GM19463 (cell line): Measurements from ENCODE around the gene BCAR1.
"Not testable (repeated sequence)": the region's sequence is repeated elsewhere in the genome, so short reads cannot be mapped to it uniquely, and the experiment has no call there.

ENCODE experiments used
- ATAC-seq: cut with Tn5 transposase; IDR thresholded peaks from one replicate; pipeline ENCODE4 v1.9.1; 2021; ENCODE audit warnings: mild to moderate bottlenecking, moderate library complexity; ENCODE audit not compliant: unreplicated experiment

Gene BCAR1, protein sequence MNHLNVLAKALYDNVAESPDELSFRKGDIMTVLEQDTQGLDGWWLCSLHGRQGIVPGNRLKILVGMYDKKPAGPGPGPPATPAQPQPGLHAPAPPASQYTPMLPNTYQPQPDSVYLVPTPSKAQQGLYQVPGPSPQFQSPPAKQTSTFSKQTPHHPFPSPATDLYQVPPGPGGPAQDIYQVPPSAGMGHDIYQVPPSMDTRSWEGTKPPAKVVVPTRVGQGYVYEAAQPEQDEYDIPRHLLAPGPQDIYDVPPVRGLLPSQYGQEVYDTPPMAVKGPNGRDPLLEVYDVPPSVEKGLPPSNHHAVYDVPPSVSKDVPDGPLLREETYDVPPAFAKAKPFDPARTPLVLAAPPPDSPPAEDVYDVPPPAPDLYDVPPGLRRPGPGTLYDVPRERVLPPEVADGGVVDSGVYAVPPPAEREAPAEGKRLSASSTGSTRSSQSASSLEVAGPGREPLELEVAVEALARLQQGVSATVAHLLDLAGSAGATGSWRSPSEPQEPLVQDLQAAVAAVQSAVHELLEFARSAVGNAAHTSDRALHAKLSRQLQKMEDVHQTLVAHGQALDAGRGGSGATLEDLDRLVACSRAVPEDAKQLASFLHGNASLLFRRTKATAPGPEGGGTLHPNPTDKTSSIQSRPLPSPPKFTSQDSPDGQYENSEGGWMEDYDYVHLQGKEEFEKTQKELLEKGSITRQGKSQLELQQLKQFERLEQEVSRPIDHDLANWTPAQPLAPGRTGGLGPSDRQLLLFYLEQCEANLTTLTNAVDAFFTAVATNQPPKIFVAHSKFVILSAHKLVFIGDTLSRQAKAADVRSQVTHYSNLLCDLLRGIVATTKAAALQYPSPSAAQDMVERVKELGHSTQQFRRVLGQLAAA

DNA sequence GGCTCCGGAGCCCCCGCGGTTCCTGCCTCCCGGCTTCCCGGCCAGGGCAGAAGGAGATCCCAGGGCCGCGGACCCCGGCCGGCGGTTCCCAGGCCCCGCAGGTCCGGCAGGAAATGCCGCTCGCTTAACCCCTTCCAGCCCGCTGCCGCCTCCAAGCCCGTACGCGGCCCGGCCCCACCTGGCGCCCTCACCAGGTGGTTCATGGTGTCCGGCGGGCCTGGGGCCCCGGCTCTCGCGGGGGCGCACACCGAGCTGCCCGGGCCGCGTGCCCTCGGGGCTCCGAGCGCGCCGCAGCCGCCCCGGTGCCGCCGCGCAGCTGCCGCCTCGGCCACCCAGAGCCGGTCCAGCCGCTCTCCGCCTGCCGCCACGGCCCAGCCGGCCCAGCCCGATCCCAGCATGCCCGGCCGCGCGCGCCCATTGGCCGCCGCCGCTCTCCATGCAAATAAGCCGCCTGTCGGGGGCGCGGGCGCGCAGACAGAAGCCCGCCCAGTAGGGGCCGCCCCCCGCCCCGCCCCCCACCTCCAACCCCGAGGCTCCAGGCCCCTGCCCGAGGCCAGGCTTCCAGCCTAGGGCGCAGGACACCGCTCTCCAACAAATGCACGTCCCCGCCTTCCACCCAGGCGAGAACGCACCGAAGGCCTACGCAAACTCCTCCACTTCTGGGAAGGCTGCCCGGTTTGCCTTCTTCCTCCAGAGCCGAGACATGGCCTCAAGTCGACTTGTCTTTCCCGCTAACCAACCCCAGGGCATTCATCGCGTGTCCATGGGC is at the start of gene BCAR1:
Gene BCAR1 (minus strand): TSS at position 345 of the 769 bp plus-strand sequence. CDS start 142 bp downstream, at position 203.
- peak; percentile 86 for ATAC-seq

DNA sequence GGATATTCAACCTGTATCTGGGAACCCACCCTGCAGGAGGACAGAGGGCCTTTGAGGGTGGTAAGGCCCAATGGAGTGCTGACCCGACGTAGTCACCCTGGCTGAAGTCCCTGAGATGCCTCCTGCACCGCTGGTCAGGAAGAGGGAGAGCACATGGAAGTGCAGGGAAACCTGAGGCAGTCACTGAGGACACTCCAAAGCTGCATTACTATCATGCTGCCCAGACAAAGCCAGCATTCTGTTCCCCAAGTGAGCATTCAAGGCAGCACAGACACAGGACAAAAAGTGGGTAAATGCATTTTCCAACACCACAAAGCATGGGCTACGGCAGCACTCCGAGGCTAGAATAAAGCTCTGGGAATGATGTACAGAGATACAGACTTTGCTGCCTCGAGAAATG is 46.8 kb upstream of the BCAR1 start:
- ATAC-seq, result no peak

DNA sequence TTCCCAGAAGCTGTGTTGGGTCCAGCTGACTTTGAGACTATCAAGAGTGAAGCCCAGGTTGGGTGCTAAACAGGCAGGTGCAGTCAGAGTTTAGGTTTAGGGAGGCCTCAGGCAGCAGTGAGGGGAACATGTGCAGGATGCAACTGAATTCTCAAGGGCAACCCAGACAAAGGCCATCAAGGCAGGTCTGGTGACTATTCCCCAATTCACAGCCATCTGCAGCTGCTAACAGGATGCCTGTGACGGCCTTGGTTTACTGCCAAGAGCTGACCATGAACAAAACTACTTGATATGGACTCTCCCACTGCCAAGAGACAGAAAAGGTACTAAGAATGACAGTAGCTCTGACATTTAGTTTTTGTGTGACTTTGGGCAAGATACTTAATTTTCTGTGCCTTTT is 45.2 kb upstream of the BCAR1 start:
- no peak for ATAC-seq

DNA sequence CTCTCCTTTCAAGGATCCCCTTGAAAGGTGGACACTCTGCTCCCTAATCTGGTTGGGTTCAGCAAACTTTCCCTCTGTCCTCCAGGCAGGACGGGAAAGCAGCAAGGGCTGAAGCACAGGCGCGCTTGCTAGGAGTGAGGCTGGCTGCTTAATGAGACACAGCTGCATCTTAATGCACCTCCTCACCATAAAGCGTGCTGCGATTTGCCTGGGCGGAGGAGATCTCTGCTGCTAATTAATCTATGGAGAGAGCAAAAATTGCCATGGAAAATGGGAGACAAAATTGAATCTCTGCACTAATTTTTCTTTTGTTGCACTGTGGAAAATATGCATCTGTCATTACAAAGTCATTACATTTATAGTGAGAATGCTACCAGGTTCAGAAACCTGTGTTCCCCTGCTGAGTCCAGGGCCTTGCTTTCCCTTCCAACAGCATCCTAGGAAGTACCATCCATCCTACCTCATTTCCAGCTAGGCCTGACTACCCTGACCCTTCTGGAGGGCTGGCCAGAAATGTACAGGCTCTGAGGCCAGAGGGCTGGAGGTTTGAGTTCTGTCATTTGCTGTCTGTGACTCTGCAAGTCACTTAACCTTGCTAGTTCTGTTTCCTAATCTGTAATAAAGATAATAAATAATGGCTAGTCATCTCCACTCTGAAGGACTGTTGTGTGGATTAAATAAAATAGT is 43.5 kb upstream of the BCAR1 start:
- no peak for ATAC-seq

DNA sequence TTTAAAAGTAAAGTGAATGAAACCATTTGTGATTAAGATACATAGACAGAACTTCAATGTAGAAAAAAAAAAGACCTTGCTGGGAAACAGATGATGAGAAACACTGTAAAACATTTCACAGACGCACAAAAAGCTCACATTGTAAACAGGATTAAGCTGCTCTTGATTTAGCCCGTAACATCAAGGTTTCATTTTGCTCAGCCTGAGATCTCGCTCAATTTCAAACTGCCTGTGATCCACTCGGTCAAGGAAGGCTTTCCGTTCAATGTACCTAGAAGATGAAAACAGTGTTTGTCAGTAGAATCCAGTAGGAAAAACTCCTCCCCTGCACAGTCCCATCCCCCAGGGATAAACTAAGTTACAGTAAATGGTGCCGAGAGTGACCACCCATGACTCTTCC is 42.3 kb upstream of the BCAR1 start:
- ATAC-seq, result no peak

DNA sequence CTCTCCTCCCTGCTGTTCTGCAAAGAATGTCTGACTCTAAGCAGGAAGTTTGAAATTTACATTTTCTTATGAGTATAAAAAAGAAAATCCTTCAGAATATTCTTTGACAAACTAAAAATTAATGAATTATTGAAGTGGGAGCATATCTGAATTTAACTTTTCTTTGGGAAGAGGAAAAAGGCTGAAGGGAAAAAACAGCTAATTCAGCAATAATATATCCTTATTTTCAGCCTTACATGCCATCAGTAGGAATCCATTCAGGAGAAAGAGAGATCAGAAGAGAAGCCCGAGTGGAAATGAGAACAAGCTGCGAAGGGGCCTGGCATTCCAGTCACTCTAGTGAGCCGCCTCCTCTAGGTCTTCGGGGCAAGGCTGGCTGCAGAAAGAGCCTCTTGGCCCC is 41.7 kb upstream of the BCAR1 start:
- ATAC-seq, result no peak

DNA sequence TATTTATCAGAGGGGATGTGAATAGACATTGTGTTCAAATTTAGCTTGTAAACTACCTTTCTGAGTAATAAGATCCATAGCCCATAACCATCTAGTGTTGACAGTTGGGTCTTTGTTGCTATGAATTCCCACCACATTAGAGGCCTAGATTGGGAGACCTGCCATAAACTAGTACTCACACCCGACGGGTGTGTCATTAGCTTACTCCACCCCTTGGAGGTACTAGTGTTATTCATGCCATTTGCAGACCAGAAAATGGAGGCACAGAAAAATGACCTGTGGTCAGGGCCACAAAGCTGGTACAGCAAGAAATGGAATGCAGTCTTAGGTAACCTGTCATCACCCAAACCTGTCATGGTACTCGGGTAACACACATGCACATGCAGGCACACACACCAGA is 41.3 kb upstream of the BCAR1 start:
- ATAC-seq, result no peak

DNA sequence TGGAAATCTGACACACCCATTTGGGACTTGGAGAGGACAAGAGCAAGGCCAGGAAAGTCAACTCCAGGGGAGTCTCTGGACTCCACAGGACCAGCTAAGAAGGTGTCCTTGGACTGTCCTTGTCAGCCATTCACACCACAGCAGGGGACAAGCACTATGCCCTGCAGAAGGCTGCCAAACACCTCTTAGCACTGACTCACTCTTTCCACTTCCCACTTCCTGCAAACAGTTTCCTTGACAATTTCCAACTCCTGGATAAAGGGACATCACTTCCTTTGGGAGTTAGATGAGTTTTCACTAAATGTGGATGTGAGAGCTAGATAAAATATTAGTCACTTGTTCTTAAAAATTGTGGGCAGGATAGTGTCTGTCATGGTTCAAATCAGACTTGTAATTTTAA is 37.8 kb upstream of the BCAR1 start:
- ATAC-seq, result no peak

DNA sequence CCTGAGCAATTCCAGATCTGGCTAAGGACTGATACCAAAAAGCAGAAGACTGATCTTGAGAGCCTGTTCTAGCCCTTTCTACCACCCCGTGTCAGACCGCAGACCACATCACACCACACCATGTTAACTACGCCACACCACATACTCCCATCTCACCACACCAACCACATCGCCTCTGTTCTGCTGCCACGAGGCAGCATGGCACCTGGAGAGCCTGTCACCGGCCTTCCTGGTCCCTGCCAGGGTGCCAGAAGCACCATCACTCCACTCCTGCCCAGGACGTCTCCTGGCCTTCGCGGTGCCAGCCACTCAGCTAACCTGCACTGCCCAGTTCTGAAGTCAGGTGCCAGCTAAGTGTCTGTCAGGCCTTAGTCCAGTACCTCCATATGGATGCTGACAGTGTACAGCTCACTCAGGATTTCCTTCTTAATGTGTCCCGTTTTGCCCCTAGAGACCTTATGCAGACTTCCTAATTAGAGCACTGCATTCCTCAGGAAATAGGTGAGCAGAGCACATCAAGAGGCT is 37.2 kb upstream of the BCAR1 start:
- ATAC-seq, result no peak

DNA sequence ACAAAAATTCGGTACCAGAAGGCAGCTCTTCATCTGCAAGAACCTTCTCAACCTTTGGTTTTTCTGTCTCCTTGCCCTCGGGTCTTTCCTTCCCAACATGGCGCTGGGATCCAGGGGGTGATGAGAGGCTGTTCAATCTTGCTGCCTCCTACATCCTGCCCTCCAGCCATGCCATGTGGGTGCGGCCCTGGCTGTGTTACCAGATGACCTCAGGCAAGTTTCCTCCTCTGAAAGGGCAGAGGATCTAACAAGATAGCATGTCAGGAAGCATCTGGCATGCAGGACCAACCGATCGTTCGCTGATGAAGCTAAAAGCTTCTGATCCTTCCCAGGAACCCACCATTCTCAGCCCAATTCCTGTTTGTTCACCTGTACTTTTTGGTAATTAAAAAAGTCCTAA is 36.8 kb upstream of the BCAR1 start:
- no peak for ATAC-seq

DNA sequence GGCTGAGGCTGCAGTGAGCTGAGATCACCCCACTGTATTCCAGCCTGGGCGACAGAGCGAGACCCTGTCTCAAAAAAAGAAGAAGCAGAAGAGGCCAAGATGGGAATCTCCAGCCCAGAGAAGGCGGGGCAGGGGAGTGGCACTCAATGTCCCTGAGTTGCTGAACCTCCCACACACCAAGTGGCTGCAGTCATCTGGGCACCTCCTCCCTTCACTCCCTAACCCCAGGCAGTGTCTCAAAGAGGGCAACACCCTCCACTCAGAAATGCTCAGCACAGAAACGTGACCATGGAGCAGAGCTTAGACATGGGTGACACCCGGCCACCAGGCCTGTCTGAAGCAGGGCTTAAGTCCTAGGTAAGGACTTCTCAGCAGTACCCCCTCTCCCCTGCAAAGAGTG is 36.3 kb upstream of the BCAR1 start:
- ATAC-seq, result no peak

DNA sequence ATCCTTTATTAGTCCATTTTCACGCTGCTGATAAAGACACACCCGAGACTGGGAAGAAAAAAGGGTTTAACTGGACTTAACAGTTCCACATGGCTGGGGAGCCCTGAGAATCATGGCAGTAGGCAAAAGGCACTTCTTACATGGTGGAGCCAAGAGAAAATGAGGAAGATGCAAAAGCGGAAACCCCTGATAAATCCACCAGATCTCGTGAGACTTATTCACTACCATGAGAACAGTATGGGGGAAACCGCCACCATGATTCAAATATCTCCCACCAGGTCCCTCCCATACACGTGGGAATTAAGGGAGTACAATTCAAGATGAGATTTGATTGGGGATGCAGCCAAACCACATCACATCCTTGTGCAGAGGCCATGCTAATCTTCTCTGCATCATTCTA is 35.0 kb upstream of the BCAR1 start:
- no peak for ATAC-seq

DNA sequence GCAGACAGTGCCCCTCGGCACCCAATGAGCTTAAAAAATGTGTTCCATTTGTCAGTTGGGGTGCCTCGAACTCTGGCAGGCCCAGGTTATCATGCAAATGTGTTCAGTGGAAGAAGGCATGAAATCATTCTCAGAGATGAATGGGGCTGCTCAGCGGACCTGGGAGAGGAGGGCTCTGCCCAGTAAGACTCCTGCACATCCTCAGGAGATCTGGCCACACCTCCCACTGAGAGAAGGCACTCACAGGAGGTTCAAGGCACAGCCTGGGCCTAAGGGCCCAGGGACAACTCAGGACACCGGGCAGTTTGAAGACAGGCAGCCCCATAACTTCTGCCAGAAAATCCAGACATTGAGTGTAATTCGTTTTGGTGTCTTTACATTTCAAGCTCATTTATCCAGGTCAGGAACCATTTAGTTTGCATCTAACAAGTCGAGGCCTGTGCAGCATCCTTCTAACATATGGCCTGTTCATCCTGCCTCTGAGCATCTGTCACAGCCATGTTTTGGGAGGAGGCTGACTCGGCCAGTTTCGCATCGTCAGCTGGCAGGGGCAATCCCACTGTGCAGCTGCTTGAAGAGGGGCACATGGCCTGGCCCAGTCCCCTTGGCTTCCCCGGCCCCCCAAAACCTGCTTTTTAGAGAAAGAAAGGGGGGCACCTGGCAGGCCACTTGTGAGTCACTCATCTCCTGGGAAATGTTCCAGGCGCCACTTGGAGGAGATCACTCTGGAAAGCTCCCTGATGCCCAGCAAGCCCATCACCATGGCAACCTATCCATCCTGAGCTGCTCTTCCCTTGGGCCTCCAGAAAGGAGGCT is 31.2 kb upstream of the BCAR1 start:
- no peak for ATAC-seq

DNA sequence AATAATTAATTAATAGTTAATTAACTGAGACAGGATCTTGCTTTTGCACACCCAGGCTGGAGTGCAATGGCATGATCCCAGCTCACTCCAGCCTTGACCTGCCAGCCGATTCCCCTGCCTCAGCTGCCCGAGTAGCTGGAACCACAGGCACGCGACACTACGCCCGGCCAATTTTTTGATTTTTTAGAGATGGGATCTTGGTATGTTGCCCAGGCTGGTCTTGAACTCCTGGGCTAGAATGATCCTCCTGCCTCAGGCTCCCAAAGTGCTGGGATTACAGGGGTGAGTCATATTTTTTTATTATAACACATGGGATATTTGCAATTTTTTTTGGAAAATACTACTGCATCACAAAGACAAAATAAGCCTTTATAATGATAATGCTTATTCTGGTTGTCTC is 30.4 kb upstream of the BCAR1 start:
- ATAC-seq, result no peak

DNA sequence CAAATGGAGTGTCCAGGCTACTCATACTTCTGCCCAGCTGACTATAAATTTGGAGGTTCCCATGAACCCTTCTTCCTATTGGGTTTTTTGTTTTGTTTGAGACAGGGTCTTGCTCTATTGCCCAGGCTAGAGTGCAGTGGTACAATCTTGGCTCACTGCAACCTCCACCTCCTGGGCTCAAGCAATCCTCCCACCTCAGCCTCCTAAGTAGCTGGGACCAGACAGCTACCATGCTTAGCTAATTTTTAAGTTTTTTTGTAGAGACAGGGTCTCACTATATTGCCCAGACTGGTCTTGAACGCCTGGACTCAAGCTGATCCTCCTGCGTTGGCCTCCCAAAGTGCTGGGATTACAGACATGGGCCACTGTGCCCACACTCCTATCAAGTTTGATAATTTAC is 29.6 kb upstream of the BCAR1 start:
- not testable (repeated sequence) for ATAC-seq

DNA sequence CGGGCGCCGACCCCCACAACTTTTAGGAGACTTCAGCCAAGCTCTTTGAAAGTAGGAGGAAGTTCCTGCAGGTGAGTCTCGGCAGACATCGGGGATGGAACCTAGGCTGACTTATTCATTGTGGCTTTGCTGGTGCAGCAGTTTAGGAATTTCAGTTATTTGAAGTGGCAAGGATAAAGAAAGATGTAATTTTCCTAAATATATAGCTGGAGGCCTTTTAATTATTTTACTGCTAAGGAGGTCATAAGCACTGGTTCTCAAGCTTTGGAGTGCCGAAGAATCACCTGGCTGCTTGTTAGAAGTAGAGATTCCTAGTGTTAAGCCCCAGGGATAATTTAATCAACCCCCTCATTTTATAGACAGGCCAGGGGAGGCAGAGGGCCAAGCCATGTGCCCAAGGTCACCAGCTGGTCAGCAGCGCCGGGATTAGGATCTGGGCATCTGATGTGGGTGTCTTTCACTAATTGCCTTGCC is 28.9 kb upstream of the BCAR1 start:
- no peak for ATAC-seq

DNA sequence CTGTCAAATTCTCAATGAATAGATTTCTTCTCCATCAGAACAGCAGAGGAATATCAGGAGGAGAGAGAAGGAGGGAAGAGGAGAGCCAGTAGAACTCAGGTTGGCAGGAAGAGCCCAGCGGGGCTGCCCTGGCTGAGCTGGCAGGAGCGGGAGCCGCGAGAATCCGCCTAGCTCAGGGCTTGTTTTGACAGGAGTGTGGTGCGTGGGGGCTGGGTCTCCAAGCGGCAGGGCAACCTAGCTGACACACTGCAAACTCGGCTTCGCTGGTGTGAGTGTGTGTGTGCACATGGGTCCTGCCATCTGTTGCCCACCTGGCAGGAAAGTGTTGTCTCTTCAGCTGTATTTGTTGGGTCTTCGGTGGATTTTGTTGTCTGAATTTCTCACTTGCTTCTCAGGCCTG is 27.9 kb upstream of the BCAR1 start:
- ATAC-seq, result no peak

DNA sequence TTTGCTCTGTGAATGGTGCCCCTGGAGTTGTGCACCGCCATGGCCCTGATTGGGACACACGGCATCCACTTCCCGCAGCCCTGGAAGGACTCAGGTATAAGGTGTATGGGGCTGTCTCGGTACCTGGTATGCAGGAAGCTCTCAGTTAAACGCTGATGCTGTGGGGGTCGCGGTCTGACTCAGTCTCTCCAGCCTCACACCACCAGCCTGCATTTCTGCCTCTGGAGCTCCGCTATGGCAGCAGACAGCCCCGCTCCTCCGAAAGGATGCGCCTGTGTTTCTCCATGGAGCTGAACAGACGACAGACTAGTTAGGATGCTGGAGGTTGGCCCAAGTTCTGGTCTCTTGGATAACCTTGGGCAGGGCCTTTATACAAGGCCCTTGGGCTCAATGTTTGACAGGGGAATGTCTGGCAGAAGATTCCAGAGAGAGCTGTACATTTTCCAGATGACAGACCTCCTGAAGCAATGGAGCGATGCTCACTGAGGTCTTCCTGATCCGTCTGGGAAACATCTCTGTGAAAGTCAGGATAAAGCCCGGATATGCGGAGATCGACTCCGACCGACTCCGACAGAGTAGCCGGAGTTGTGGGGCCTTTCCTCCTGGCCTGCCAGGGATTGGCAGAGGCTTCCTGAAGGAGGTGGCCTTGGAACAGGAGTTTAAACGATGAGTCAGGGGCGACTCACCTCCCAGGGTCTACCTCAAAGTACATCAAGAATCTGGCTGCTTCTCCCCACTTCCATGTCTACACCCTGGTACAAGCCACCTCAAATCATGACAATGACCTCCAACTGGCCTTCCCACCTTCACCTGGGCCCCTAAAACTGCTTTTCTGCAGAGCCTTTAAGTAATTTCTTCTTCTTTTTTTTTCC is 21.9 kb upstream of the BCAR1 start:
- ATAC-seq, result no peak

DNA sequence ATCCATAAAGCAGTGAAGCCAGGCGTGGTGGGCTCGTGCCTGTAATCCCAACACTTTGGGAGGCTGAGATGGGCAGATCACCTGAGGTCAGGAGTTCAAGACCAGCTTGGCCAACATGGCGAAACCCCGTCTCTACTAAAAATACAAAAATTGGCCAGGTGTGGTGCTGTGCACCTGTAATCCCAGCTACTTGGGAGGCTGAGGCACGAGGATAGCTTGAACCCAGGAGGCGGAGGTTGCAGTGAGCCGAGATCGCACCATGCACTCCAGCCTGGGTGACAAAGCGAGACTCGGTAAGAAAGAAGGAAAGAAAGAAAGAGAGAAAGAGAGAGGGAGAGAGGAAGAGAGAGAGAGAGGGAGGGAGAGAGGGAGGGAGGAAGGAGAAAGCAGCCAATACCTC is 21.2 kb upstream of the BCAR1 start:
- ATAC-seq, result not testable (repeated sequence)
